Measurements from ENCODE around the gene TRPV4.

GRCh38 chr12:109878749-109879148 is 45.6 kb upstream of the TRPV4 start:
- TF ChIP-seq CTCF (conservative IDR thresholded peaks at IDR 0.05; ENCODE audit: low read depth, low read length) (no peak), EZH2 (IDR thresholded peaks at IDR 0.05; ENCODE audit: low read length, unreplicated experiment) (no peak)

Measured in PC-3 (cell line).